ENCODE measurements around the gene TMTC1.

TMTC1 gene

DNA sequence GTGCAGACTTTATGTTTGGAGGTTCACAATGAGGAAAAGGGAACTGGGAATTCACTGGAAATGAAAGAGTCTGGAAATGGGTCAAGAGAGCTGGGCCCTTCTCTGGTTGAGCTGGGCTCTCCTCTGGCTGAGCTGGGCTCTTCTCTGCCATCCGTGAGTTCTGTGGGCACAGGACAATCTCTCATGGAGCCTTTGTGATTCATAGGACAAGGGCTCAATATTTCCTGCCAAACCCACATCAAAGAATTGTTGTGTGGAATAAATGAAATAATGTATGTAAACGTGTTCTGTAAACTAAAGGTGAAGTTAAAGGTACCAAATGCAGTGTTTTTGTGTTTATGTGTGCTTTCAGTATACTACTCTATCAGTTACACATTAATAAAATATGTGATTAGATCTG lies 190.7 kb downstream of the TMTC1 start:
- no peak for DNase-seq (ENCODE audit: low read depth)
- TF ChIP-seq, protein P1, sequence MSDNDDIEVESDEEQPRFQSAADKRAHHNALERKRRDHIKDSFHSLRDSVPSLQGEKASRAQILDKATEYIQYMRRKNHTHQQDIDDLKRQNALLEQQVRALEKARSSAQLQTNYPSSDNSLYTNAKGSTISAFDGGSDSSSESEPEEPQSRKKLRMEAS (IDR thresholded peaks at IDR 0.05; ENCODE audit: low read depth, low read length) = no peak
- no peak for TF ChIP-seq POLR2A (IDR thresholded peaks at IDR 0.05; ENCODE audit: extremely low read depth, insufficient read length)
- TF ChIP-seq MYC (IDR thresholded peaks at IDR 0.05; ENCODE audit: low read depth, low read length) = no peak
- TF ChIP-seq, protein P2, sequence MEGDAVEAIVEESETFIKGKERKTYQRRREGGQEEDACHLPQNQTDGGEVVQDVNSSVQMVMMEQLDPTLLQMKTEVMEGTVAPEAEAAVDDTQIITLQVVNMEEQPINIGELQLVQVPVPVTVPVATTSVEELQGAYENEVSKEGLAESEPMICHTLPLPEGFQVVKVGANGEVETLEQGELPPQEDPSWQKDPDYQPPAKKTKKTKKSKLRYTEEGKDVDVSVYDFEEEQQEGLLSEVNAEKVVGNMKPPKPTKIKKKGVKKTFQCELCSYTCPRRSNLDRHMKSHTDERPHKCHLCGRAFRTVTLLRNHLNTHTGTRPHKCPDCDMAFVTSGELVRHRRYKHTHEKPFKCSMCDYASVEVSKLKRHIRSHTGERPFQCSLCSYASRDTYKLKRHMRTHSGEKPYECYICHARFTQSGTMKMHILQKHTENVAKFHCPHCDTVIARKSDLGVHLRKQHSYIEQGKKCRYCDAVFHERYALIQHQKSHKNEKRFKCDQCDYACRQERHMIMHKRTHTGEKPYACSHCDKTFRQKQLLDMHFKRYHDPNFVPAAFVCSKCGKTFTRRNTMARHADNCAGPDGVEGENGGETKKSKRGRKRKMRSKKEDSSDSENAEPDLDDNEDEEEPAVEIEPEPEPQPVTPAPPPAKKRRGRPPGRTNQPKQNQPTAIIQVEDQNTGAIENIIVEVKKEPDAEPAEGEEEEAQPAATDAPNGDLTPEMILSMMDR (IDR thresholded peaks at IDR 0.05; ENCODE audit: low read depth, low read length) = no peak
- H3K4me3 ChIP-seq (ENCODE audit: low read depth, low read length) = no peak overlapping the region

DNA sequence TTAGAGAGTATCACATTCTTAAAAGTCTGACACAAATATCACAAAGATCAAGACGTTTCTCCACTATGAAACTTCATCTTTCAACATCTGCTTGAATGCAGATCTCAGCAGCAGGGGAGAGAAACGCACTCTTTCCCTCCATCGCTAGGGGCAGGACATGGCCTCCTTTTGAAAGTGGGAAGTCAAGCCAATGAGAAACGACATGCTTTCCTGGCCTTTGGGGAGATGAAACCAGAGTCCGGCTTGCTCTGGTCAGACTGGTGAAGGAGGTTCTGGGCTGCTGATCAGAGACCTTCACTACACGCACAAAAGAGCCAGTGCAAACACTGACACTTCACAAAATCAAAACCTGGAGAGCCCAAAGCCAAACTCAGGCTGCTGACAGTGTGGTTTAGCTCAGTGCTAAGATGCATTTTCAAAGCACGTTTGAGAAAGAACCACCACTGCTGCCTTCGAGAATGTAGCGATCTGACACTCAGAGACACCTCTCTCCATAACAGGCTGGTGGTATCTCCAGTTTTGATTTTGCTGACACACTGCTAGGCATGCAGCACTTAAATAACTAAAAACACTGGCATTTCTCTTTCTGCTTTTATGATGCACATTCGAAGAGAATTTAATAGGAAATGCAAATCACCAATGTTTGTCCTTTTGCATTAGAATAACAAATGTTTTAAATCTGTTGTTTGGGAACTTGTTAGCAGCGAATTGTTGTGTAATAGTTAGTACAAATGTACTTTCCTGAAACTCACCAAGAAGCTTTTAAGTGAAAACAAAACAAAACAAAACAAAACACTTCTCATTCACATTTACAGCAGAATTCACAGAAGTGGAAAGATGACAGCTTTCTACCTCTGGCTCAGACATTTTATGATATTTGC lies 192.4 kb downstream of the TMTC1 start:
- no peak for DNase-seq (ENCODE audit: low read depth)
- H3K4me3 ChIP-seq (ENCODE audit: low read depth, low read length) = no peak overlapping the region
- TF ChIP-seq, protein P1 (IDR thresholded peaks at IDR 0.05; ENCODE audit: low read depth, low read length) = no peak
- TF ChIP-seq POLR2A (IDR thresholded peaks at IDR 0.05; ENCODE audit: extremely low read depth, insufficient read length) (no peak), MYC (IDR thresholded peaks at IDR 0.05; ENCODE audit: low read depth, low read length) (no peak)
- TF ChIP-seq, protein P2 (IDR thresholded peaks at IDR 0.05; ENCODE audit: low read depth, low read length) = no peak

DNA sequence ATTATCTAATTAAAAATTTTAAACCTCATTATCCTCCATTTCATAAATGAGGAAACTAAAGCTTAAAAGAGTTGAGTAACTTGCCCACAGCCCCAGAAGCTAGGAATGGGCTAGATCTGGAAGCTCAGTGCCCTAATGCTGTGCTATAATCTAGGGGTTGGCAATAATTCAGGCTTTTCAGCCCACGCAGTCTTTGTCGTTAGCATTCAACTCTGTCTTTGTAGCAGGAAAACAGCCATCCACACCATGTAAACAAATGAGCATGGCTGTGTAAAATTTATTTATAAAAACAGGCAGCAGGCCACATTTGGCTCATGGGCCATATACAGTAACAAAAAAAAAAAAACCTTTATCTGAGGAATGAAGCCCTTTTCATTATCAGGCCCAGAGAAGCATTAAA lies 193.9 kb downstream of the TMTC1 start:
- DNase-seq (ENCODE audit: low read depth) = no peak
- no peak overlapping the region for H3K4me3 ChIP-seq (ENCODE audit: low read depth, low read length)
- TF ChIP-seq MYC (IDR thresholded peaks at IDR 0.05; ENCODE audit: low read depth, low read length) (no peak), POLR2A (IDR thresholded peaks at IDR 0.05; ENCODE audit: extremely low read depth, insufficient read length) (no peak)
- TF ChIP-seq, protein P2 (IDR thresholded peaks at IDR 0.05; ENCODE audit: low read depth, low read length) = no peak
- TF ChIP-seq, protein P1 (IDR thresholded peaks at IDR 0.05; ENCODE audit: low read depth, low read length) = no peak

DNA sequence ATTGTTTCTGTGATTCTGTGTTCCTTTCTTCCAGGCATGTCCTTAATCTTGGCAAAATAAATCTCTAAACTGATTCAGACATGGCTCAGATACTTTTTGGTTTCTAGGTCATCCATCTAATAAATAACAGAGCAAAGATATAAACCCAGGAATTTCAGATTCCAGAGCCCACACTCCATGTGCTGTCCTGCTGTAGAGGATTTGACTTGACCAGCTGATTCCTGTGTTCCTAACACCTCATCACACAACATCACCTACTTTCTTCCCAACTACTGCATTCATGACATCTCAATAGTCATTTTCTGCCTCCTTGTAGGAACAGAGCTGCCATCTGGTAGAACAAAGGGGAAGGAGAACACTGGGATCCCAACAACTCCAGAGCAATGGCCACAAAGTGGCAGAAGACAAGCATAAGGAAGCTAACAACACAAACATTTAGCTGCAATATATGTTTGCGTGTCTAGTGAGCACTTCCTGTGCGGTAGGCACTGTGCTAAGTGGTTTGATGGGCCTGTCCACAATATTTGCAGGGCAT lies 194.4 kb downstream of the TMTC1 start:
- TF ChIP-seq, protein P2 (IDR thresholded peaks at IDR 0.05; ENCODE audit: low read depth, low read length) = no peak
- no peak for TF ChIP-seq MYC (IDR thresholded peaks at IDR 0.05; ENCODE audit: low read depth, low read length)
- TF ChIP-seq, protein P1 (IDR thresholded peaks at IDR 0.05; ENCODE audit: low read depth, low read length) = no peak
- no peak for TF ChIP-seq POLR2A (IDR thresholded peaks at IDR 0.05; ENCODE audit: extremely low read depth, insufficient read length)
- H3K4me3 ChIP-seq (ENCODE audit: low read depth, low read length) = no peak overlapping the region
- DNase-seq (ENCODE audit: low read depth) = no peak

DNA sequence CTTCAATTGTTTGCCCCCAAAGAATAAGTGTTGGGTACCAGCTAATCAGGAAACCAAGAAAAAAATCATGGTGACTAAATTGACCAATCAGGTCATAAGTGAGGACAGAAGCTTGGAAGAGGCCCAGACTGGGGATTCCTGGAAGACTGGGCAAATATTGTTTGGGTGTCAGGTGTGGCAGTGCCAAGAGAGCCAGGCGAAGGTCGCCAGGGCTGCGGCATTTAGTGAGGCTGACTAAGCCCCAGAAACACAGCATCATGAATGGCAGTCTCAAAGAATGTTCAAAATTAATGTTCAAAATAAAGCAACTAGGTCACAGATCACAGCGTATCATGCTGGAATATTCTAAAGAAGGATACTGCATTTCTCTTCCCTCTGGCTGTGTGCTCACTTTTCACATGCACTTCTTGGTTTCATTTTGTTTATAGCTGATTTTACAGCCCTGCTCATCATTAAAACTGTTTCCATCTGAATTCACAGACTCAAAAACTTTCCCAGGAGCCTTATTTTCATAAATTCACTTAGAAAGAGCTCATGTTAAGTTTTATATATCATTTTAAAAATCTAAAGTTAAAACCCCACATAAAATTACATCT lies 201.0 kb downstream of the TMTC1 start:
- DNase-seq (ENCODE audit: low read depth) = no peak
- no peak for TF ChIP-seq POLR2A (IDR thresholded peaks at IDR 0.05; ENCODE audit: extremely low read depth, insufficient read length)
- TF ChIP-seq, protein P2 (IDR thresholded peaks at IDR 0.05; ENCODE audit: low read depth, low read length) = no peak
- TF ChIP-seq, protein P1 (IDR thresholded peaks at IDR 0.05; ENCODE audit: low read depth, low read length) = no peak
- no peak for TF ChIP-seq MYC (IDR thresholded peaks at IDR 0.05; ENCODE audit: low read depth, low read length)
- H3K4me3 ChIP-seq (ENCODE audit: low read depth, low read length) = no peak overlapping the region

All from NB4 (cell line).